Vagina (tissue), 2 donors: ENCODE data around the gene C16orf92.

Experiments used
- POLR2A ChIP-seq, 2 donors: fragments of 450-650 bp; IDR thresholded peaks; one replicate each; pipeline ENCODE4 v1.6.1; 2017; ENCODE audit warnings: antibody characterized with exemption in 2 of 2, mild to moderate bottlenecking in 2 of 2, moderate library complexity in 2 of 2
- TF ChIP-seq, protein P1 (sequence below), 3 experiments: fragments of 450-650 bp in 2 of 3; fragments of 200-600 bp in 1 of 3; sonication (generic) in 1 of 3; IDR thresholded peaks; one replicate each; pipeline ENCODE4 v1.5.1; 2017 to 2019; ENCODE audit warnings: antibody characterized with exemption in 3 of 3, mild to moderate bottlenecking in 2 of 3, moderate library complexity in 2 of 3

DNA sequence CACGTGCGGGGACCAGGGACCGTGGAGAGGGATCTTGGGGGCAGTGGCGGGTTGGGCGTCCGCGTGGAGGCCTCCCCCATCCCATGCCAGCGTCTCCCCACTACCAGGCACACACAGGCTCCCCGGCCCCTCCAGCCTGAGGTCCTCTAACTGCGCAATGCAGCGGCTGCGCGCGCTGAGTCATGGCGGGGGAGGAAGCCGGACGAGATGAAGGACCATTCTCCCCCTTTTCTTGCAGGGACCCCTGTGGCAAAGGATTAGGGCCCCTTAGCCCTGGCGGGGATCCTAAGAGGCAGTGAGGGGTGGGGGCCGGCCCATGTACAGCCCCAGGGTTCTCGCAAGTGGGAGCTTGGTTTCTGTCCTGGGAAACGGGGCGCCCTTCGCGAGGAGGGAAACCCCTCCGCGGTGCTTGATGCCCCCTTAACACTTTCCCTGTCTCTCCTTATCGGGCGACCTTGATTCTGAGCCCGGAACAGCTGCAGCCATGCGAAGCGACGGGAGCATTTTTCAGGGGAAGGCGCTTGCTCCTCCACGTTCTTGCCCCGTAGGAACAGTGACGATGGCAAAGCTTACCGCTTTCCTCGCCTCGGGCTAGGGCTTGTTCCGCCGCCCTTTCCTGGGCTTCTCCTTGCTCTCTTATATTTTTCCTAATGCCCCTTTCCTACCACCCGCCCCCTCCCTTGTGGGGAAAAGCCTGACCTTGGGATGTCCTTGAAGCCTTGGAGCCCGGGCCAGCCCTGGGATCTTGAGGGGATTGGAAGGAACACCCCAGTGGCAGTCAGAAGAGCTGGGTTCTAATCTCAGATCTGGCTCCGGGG, 43.2 kb downstream of the C16orf92 start:
- TF ChIP-seq, protein P1, sequence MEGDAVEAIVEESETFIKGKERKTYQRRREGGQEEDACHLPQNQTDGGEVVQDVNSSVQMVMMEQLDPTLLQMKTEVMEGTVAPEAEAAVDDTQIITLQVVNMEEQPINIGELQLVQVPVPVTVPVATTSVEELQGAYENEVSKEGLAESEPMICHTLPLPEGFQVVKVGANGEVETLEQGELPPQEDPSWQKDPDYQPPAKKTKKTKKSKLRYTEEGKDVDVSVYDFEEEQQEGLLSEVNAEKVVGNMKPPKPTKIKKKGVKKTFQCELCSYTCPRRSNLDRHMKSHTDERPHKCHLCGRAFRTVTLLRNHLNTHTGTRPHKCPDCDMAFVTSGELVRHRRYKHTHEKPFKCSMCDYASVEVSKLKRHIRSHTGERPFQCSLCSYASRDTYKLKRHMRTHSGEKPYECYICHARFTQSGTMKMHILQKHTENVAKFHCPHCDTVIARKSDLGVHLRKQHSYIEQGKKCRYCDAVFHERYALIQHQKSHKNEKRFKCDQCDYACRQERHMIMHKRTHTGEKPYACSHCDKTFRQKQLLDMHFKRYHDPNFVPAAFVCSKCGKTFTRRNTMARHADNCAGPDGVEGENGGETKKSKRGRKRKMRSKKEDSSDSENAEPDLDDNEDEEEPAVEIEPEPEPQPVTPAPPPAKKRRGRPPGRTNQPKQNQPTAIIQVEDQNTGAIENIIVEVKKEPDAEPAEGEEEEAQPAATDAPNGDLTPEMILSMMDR (IDR thresholded peaks at IDR 0.05), result no peak
- no peak for TF ChIP-seq POLR2A (IDR thresholded peaks at IDR 0.05)
